Measurements from ENCODE around the gene PPP1R1C. TPM values are rescaled to one million over a fixed set of nuclear protein-coding genes. Genes with fewer than 3 reads are reported as not detected.
"Not testable (repeated sequence)": the region's sequence is repeated elsewhere in the genome, so short reads cannot be mapped to it uniquely, and the experiment has no call there.

PPP1R1C gene
- total RNA-seq, 2 experiments from 2014 or later, result not detected

DNA sequence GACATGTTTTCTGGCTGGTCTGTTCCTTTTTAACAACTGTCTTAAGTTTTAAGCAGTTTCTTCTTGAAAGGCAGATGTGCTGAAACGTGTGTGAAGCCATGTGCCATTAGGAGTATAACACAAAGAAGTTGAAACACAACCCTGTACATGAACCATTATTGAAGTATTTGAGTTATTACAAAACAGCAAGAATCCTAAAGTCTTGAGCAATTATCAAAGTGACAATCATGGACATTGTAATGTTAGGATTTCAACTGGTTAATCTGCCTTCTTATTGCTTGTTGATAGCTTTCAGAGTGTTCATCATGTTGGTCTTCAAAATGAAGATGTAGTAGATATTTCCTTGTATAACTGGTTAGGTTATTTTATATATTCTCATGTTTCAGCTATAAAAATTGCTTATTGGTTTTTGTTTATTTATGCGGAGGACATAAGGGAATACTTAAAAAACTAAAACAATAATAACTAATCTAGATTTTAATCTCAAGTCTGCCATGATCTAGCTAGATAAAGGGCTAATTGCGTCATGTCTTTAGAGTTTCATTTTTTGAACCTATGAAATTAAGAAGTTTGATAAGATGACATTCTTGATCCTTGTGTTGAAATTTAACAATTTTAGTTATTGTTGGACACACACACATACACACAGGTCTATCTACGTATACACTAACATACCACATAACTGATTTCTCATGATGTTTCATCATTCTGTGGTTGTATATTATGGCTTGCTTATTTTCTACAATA lies 21.1 kb downstream of the PPP1R1C start:
- H3K4me1 Mint-ChIP-seq, result no peaks in the 10 kb centered on the region
- no peaks in the 10 kb centered on the region for H3K9me3 Mint-ChIP-seq
- no peak overlapping the region for H3K4me3 Mint-ChIP-seq
- H3K27ac Mint-ChIP-seq, result no peak overlapping the region
- H3K27me3 Mint-ChIP-seq, result peaks cover 5% of the 10 kb centered on the region
- POLR2A ChIA-PET, result no interaction called here
- H3K36me3 Mint-ChIP-seq (ENCODE audit: low read depth), result no peaks in the 10 kb centered on the region
- CTCF ChIA-PET, result no interaction called here
- no peak for DNase-seq

DNA sequence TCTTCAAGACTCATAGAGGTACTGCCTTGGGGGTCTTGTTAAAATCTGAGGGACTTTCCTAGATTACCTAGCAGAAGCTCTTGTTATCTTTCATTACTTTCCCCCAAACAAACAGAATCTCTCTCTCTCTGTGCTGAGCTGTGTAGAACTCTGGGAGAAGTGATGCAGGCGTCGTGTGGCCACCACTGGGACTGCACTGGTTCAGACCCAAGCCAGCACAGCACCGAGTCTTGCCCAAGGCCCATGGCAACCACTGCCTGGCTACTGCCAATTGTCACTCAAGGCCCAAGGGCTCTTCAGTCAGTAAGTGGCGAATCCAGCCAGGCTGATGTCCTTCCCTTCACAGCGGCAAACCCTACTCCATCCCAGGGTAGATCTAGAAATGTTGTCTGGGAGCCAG lies 28.6 kb downstream of the PPP1R1C start:
- no peak overlapping the region for H3K4me3 Mint-ChIP-seq
- H3K27me3 Mint-ChIP-seq, result peaks cover 3% of the 10 kb centered on the region
- H3K4me1 Mint-ChIP-seq, result no peaks in the 10 kb centered on the region
- POLR2A ChIA-PET, result no interaction called here
- H3K36me3 Mint-ChIP-seq (ENCODE audit: low read depth), result no peaks in the 10 kb centered on the region
- CTCF ChIA-PET, result no interaction called here
- DNase-seq, result no peak
- no peak overlapping the region for H3K27ac Mint-ChIP-seq
- no peaks in the 10 kb centered on the region for H3K9me3 Mint-ChIP-seq

DNA sequence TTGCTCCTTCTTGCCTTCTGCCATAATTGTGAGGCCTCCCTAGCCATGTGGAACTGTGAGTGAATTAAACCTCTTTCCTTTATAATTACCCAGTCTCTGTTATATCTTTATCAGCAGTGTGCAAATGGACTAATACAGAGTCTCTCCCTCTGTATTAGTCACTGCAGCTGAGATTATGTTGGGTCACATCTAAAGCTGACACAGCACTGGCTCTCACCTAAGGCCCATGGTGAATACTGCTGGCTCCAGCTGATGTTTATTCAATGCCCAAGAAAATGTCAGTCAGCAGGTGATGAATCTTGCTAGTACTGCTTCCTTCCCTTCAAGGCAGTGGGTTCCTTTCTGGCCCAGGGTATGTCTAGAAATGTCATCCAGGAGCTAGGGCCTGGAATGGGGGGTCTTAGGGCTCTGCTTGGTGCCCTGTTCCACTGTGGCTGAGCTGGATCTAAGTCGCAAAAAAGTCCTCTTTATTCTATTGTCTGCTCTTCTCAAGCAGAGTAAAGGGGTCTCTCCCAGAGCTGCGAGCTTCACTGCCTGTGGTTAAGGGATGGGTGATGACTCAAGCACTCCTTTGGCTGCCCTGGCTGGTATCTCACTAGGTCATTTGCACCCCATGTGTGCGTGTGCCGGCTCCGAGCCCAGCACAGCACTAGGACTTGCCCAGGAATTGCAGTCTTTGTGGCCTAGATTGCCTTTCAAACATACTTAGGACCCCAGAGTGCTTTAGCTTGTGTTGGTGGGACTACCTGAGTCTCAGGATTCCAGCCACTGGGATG lies 29.9 kb downstream of the PPP1R1C start:
- Mint-ChIP-seq H3K4me1 (no peaks in the 10 kb centered on the region), H3K27me3 (peaks cover 3% of the 10 kb centered on the region), H3K36me3 (ENCODE audit: low read depth) (no peaks in the 10 kb centered on the region), H3K9me3 (no peaks in the 10 kb centered on the region), H3K4me3 (no peak overlapping the region), H3K27ac (no peak overlapping the region)
- DNase-seq, result no peak
- POLR2A ChIA-PET, result no interaction called here
- CTCF ChIA-PET, result no interaction called here

DNA sequence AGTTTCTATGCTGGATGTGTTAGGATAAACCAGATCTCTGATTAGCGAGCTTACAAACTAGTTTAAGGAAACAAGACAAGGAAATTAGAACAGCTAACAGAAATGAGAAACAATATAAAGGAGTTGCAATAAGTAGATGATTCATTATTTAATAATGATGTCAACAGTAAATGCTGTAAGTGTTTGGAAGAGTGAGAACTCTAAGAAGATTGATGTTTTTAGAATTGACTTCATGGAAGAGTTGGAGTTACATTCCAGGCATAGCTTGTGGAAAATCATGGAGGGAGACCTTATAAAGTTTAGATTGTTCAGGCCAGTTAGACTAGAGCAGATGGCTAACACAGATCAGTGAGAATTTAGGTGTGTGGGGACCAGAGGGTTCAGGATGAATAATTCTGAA lies 32.6 kb downstream of the PPP1R1C start:
- Mint-ChIP-seq H3K4me3 (no peak overlapping the region), H3K27me3 (no peaks in the 10 kb centered on the region), H3K36me3 (ENCODE audit: low read depth) (no peaks in the 10 kb centered on the region), H3K4me1 (no peaks in the 10 kb centered on the region), H3K27ac (no peak overlapping the region), H3K9me3 (peaks cover 7% of the 10 kb centered on the region)
- ChIA-PET POLR2A (no interaction called here), CTCF (no interaction called here)
- DNase-seq, result no peak

DNA sequence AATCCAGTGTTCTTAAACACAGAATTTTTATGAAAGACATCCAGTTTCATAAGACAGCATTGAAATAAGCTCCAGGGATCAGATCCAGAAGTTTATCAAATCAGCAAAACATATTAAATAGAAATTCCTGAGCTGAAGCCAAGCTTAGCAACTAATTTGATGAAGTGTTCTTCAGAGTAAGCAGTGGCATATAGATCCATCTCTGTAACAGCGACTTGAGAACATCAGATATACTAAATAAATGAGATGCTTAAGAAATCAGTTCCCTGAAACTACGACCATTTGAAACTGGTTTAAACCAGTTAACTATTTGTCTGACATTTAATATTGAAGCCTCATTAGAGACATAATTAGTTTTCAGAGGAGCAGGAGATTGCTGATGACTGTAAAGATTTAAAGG lies 34.1 kb downstream of the PPP1R1C start:
- Mint-ChIP-seq H3K36me3 (ENCODE audit: low read depth) (no peaks in the 10 kb centered on the region), H3K4me3 (no peak overlapping the region), H3K9me3 (peaks cover 7% of the 10 kb centered on the region), H3K4me1 (no peaks in the 10 kb centered on the region), H3K27me3 (no peaks in the 10 kb centered on the region), H3K27ac (no peak overlapping the region)
- ChIA-PET CTCF (no interaction called here), POLR2A (no interaction called here)
- no peak for DNase-seq

DNA sequence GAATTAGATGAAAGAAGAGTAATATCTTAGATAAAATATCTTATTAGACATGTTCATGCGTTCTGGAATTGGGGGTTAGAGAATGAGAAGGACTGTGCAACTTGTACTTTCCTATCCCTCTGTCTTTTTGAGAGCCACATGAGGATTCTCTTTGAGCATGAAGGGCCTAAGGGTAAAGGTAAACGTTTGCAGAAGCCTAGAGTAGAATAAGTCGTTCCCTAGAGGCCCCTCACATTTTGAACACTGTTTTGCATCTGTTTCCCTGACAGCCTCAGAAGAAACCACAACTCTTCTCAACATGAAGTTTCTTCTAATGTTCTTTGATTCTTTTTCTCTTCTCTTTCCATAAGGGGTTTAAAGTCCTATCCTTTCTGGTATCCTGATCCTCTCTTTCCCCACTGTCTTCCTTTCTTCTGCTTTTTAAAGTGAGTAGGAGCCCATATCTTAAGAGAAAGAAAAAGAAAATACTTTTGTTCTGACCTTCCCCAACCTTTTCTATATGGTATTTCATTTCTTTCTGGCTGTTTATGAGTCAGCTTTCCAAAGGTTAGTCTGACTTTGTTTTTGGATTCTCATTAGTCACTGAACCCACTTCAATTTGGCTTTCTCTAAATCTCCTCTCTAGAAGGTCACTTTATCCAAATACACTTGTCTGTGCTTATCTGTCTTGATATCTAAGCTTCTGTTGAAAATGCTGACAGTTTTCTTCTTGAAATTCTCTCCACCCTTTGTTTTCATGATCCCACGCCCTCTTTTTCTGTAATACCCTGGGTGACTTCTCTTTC lies 34.8 kb downstream of the PPP1R1C start:
- Mint-ChIP-seq H3K9me3 (peaks cover 7% of the 10 kb centered on the region), H3K36me3 (ENCODE audit: low read depth) (no peaks in the 10 kb centered on the region), H3K27me3 (no peaks in the 10 kb centered on the region), H3K4me1 (no peaks in the 10 kb centered on the region), H3K4me3 (no peak overlapping the region), H3K27ac (no peak overlapping the region)
- DNase-seq, result no peak
- POLR2A ChIA-PET, result no interaction called here
- CTCF ChIA-PET, result interaction anchor here (0.6 kb wide), 1 partner anchor 1041 kb away, joined by 4 read pairs; no protein-coding TSS in a partner anchor

DNA sequence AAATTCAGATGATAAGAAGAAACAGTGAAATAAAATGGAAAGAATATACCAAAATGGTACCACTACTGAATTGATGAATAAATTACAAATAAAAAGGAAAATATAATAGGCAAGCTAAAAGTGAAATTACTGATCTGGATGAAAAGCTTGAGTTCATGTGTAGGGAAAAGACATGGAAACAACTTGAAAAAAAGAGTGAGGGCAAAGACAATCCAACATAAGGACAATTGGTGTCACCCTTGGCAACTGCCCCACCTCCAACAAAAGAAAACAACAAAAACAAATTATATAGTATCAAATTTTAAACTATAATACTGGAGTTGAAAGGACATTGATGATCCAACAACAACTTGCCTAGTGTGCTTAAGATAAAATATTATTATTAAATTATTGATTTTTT lies 37.6 kb downstream of the PPP1R1C start:
- ChIA-PET POLR2A (no interaction called here), CTCF (no interaction called here)
- no peak overlapping the region for H3K27ac Mint-ChIP-seq
- H3K4me1 Mint-ChIP-seq, result no peaks in the 10 kb centered on the region
- H3K9me3 Mint-ChIP-seq, result peaks cover 7% of the 10 kb centered on the region
- H3K27me3 Mint-ChIP-seq, result no peaks in the 10 kb centered on the region
- DNase-seq, result no peak
- no peaks in the 10 kb centered on the region for H3K36me3 Mint-ChIP-seq (ENCODE audit: low read depth)
- H3K4me3 Mint-ChIP-seq, result no peak overlapping the region

DNA sequence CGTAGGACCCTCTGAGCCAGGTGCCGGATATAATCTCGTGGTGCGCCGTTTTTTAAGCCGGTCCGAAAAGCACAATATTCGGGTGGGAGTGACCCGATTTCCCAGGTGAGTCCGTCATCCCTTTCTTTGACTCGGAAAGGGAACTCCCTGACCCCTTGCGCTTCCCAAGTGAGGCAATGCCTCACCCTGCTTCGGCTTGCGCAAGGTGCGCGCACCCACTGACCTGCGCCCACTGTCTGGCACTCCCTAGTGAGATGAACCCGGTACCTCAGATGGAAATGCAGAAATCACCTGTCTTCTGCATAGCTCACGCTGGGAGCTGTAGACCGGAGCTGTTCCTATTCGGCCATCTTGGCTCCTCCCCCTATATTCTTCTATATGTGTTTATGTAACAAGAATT lies 45.2 kb downstream of the PPP1R1C start:
- H3K9me3 Mint-ChIP-seq; POLR2A ChIA-PET; H3K4me3 Mint-ChIP-seq; H3K27me3 Mint-ChIP-seq; H3K27ac Mint-ChIP-seq; DNase-seq; CTCF ChIA-PET; H3K36me3 Mint-ChIP-seq (ENCODE audit: low read depth); H3K4me1 Mint-ChIP-seq: not testable (repeated sequence)

DNA sequence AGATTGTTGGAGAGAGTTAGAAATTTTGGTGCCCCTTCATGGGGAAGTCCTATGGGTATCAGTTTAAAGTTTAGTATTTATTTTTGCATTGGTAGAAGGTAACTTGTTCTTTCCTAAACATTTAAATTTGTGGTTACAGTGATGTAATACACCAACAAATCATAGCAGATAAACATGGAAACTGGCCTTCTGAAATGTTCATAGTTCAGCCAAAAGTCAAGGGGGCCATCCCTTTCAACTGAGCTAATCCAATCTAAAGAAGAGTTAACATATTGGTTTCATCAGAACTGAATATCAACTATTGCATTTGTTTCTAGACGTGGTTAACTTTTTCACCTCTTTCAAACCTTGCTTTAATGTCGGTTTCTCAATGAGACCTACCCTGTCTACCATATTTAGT lies 46.3 kb downstream of the PPP1R1C start:
- H3K36me3 Mint-ChIP-seq (ENCODE audit: low read depth), result no peaks in the 10 kb centered on the region
- no peaks in the 10 kb centered on the region for H3K27me3 Mint-ChIP-seq
- DNase-seq, result no peak
- ChIA-PET CTCF (no interaction called here), POLR2A (no interaction called here)
- H3K9me3 Mint-ChIP-seq, result no peaks in the 10 kb centered on the region
- no peak overlapping the region for H3K27ac Mint-ChIP-seq
- no peak overlapping the region for H3K4me3 Mint-ChIP-seq
- no peaks in the 10 kb centered on the region for H3K4me1 Mint-ChIP-seq

DNA sequence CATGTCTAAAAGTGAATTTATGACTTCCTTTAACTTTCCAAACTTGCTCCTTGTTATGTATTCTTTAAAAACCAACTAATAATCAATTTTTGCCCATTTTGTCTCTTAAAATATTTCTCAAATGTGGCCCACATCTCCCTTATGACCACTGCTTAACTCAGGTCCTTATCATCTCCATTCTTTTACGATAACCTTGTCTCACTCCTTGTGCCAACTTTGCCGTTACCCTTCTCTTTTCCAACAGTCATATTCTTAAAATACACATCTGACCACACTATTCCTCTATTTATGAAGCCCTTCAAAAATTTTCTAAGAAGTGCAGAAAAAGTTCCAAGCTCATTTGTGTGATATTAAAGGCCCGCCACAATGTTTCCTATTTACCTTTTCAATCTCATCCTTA lies 47.8 kb downstream of the PPP1R1C start:
- DNase-seq, result no peak
- Mint-ChIP-seq H3K36me3 (ENCODE audit: low read depth) (no peaks in the 10 kb centered on the region), H3K27ac (no peak overlapping the region), H3K9me3 (no peaks in the 10 kb centered on the region), H3K4me3 (no peak overlapping the region), H3K27me3 (no peaks in the 10 kb centered on the region), H3K4me1 (no peaks in the 10 kb centered on the region)
- CTCF ChIA-PET, result no interaction called here
- POLR2A ChIA-PET, result no interaction called here

DNA sequence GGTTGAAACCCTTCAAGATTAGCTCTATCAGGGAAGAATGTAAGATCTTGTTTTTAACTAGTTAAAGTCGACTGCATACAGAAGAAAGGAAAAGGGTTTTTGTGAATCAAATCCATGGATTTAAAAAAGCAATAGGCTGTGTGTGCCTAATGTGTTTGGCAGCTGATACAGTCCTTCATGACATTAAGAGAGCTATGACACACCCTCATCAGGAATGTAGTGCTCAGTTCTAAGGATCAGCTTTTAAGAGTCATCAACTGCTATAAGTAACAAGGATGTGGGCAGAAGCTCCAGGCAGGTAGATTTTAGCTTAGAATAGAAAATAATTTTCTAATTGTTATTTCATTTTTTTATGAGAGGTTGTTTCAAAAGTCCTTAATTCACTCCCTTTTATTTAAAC lies 52.9 kb downstream of the PPP1R1C start:
- ChIA-PET POLR2A (no interaction called here), CTCF (no interaction called here)
- no peaks in the 10 kb centered on the region for H3K9me3 Mint-ChIP-seq
- H3K36me3 Mint-ChIP-seq (ENCODE audit: low read depth), result no peaks in the 10 kb centered on the region
- no peak overlapping the region for H3K4me3 Mint-ChIP-seq
- H3K4me1 Mint-ChIP-seq, result no peaks in the 10 kb centered on the region
- no peak overlapping the region for H3K27ac Mint-ChIP-seq
- no peak for DNase-seq
- H3K27me3 Mint-ChIP-seq, result no peaks in the 10 kb centered on the region

DNA sequence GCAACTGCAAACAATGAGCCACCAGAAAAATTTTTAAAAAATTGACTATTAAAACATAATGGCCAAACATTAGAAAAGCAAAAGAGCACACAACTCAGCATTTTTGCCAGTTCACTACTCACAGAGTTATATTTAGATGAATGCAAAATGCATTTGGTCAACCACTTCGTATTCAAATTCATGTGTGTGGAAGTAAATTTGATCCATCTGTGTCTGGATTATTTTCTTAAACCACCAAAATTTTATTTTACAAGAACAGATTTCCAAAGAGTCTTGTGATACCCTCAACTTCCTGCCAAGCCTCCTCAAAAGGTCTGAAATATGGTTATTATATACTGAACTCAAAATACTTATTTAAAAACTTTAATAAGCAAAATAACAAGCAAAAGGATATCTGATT lies 57.4 kb downstream of the PPP1R1C start:
- Mint-ChIP-seq H3K9me3 (no peaks in the 10 kb centered on the region), H3K4me1 (no peaks in the 10 kb centered on the region), H3K27me3 (no peaks in the 10 kb centered on the region), H3K4me3 (no peak overlapping the region), H3K36me3 (ENCODE audit: low read depth) (no peaks in the 10 kb centered on the region), H3K27ac (no peak overlapping the region)
- ChIA-PET CTCF (no interaction called here), POLR2A (no interaction called here)
- no peak for DNase-seq

DNA sequence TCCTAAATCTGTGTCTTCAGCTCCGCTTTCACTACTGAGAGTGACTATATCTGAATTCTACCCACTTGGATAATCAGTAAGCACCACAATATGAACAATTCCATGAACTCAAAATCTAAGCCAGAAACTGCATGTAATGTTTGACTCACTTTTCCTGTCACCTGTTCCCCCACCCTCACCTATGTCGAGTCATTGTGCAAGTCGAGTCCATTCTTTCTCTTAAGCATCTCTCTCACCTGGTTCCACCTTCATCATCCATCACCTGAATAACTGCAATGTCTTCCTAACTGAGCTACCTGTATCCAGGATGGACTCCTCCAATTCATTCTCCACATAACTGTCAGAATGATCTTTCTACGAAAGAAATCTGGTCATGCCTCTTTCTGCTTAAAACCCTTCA lies 58.2 kb downstream of the PPP1R1C start:
- Mint-ChIP-seq H3K36me3 (ENCODE audit: low read depth) (no peaks in the 10 kb centered on the region), H3K27ac (no peak overlapping the region), H3K4me1 (no peaks in the 10 kb centered on the region), H3K4me3 (no peak overlapping the region), H3K9me3 (no peaks in the 10 kb centered on the region), H3K27me3 (no peaks in the 10 kb centered on the region)
- DNase-seq, result no peak
- CTCF ChIA-PET, result no interaction called here
- POLR2A ChIA-PET, result no interaction called here

DNA sequence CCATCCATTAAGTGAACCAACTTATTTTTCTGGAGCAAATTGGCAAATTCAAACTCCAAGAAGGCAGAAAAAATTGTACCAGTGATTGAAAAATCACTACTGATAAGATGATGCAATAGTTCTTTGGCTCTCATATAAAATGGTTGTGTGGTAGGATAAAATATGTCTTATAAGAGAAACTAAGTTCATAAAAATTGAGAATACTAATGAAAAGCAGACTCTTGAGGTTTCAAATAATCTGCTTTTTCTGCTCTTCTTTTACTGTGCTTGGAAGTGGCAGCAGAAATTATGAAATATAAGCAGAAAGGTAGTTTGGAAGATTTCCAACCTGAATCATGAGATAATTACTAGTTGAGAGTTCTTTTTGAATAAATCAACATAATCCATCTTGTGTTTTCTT lies 61.9 kb downstream of the PPP1R1C start:
- Mint-ChIP-seq H3K4me3 (no peak overlapping the region), H3K4me1 (no peaks in the 10 kb centered on the region), H3K36me3 (ENCODE audit: low read depth) (no peaks in the 10 kb centered on the region), H3K27ac (no peak overlapping the region), H3K9me3 (no peaks in the 10 kb centered on the region), H3K27me3 (no peaks in the 10 kb centered on the region)
- ChIA-PET POLR2A (no interaction called here), CTCF (no interaction called here)
- no peak for DNase-seq
